ENCODE measurements around the gene FRYL.

The FRYL gene

DNA sequence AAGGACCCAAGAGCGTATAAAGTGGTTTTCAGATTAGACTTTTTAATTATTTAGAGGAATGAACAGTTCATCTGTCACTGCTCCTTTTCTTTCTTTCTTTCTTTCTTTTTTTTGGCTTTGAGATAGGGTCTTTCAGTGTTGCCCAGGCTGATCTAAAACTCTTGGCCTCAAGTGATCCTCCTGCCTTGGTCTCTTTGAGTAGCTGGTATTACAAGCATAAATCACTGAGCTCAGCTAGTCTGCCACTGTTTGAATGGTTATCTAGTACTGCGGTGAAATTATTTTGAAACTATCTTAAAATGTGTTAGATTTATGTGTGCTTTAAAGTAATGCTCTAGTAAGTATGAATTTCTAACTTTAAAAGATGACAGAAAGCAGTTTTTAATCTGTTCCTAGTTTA is 6.5 kb upstream of the FRYL start:
- peaks cover 1% of the 10 kb centered on the region for H3K4me1 ChIP-seq (ENCODE audit: insufficient read depth, low read length, severe bottlenecking)
- no peak overlapping the region for H3K4me3 ChIP-seq (ENCODE audit: low read depth, low read length, poor library complexity, severe bottlenecking)
- H3K79me2 ChIP-seq (ENCODE audit: insufficient read depth, low read length): no peaks in the 10 kb centered on the region
- no peaks in the 10 kb centered on the region for H4K20me1 ChIP-seq (ENCODE audit: insufficient read depth, low read length)
- TF ChIP-seq, protein P1, sequence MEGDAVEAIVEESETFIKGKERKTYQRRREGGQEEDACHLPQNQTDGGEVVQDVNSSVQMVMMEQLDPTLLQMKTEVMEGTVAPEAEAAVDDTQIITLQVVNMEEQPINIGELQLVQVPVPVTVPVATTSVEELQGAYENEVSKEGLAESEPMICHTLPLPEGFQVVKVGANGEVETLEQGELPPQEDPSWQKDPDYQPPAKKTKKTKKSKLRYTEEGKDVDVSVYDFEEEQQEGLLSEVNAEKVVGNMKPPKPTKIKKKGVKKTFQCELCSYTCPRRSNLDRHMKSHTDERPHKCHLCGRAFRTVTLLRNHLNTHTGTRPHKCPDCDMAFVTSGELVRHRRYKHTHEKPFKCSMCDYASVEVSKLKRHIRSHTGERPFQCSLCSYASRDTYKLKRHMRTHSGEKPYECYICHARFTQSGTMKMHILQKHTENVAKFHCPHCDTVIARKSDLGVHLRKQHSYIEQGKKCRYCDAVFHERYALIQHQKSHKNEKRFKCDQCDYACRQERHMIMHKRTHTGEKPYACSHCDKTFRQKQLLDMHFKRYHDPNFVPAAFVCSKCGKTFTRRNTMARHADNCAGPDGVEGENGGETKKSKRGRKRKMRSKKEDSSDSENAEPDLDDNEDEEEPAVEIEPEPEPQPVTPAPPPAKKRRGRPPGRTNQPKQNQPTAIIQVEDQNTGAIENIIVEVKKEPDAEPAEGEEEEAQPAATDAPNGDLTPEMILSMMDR (IDR thresholded peaks at IDR 0.05; ENCODE audit: low read length): no peak
- TF ChIP-seq EZH2 (IDR thresholded peaks at IDR 0.05; ENCODE audit: borderline replicate concordance, low read length): no peak
- no peak overlapping the region for H3K4me2 ChIP-seq (ENCODE audit: low read length)
- H3K9ac ChIP-seq (ENCODE audit: low read length): no peak overlapping the region
- H3K9me3 ChIP-seq (ENCODE audit: low read length): no peaks in the 10 kb centered on the region
- no peaks in the 10 kb centered on the region for H3K27me3 ChIP-seq (ENCODE audit: insufficient read depth, low read length)
- no peak overlapping the region for H2AFZ ChIP-seq (ENCODE audit: low read length)
- H3K27ac ChIP-seq (ENCODE audit: low read depth, low read length, poor library complexity, severe bottlenecking): no peak overlapping the region
- H3K36me3 ChIP-seq (ENCODE audit: insufficient read depth, low read length): no peaks in the 10 kb centered on the region
- H3F3A ChIP-seq (ENCODE audit: insufficient read depth, low read length): peaks cover 3% of the 10 kb centered on the region; the same call in 1 of the 2 replicates
- no peaks in the 10 kb centered on the region for H3K9me2 ChIP-seq (ENCODE audit: low read depth, low read length)

DNA sequence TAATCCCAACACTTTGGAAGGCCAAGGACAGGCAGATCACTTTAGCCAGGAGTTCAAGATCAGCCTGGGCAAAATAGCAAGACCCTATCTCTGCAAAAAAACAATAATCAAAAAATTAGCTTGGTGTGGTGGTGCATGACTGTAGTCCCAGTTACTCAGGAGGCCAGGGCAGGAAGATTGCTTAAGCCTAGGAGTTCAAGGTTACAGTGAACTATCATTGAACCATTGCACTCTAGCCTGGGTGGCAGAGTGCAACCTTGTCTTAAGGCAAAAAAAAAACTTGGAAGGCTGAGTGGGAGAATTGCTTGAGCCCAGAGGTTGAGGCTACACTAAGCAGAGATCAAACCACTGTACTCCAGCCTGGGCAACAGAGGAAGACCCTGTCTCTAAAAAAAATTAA is 5.2 kb upstream of the FRYL start:
- Histone ChIP-seq H3K27me3 (ENCODE audit: insufficient read depth, low read length) (no peaks in the 10 kb centered on the region), H2AFZ (ENCODE audit: low read length) (no peak overlapping the region), H3K27ac (ENCODE audit: low read depth, low read length, poor library complexity, severe bottlenecking) (no peak overlapping the region), H3F3A (ENCODE audit: insufficient read depth, low read length) (peaks cover 7% of the 10 kb centered on the region; the same call in 1 of the 2 replicates), H3K9me3 (ENCODE audit: low read length) (no peaks in the 10 kb centered on the region), H3K4me3 (ENCODE audit: low read depth, low read length, poor library complexity, severe bottlenecking) (no peak overlapping the region), H3K9me2 (ENCODE audit: low read depth, low read length) (no peaks in the 10 kb centered on the region), H4K20me1 (ENCODE audit: insufficient read depth, low read length) (no peaks in the 10 kb centered on the region), H3K4me2 (ENCODE audit: low read length) (no peak overlapping the region), H3K9ac (ENCODE audit: low read length) (no peak overlapping the region), H3K79me2 (ENCODE audit: insufficient read depth, low read length) (no peaks in the 10 kb centered on the region), H3K36me3 (ENCODE audit: insufficient read depth, low read length) (no peaks in the 10 kb centered on the region), H3K4me1 (ENCODE audit: insufficient read depth, low read length, severe bottlenecking) (peaks cover 12% of the 10 kb centered on the region)
- no peak for TF ChIP-seq EZH2 (IDR thresholded peaks at IDR 0.05; ENCODE audit: borderline replicate concordance, low read length)
- TF ChIP-seq, protein P1 (IDR thresholded peaks at IDR 0.05; ENCODE audit: low read length): no peak

DNA sequence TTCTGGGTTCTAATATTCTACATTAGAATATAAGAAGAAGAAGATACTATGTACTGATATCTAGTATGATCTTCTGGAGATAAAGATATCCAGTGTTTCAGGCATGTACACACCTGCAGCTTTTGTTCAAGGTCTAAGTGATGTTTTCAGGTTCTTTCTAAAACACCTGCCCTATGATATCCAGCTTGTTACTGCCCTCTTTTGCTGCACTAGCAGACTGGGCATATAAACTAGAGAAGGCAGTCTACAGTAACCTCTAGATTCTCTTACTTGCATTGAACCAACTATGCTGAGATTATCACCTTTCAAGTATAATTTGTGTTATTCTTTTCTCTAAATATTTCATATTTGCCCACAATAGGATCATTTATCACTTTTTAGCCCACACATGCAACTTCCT is 1.9 kb upstream of the FRYL start:
- H3F3A ChIP-seq (ENCODE audit: insufficient read depth, low read length): peaks cover 7% of the 10 kb centered on the region; the same call in 1 of the 2 replicates
- H3K4me1 ChIP-seq (ENCODE audit: insufficient read depth, low read length, severe bottlenecking): peaks cover 28% of the 10 kb centered on the region
- H3K36me3 ChIP-seq (ENCODE audit: insufficient read depth, low read length): no peaks in the 10 kb centered on the region; the same call in 1 of the 2 replicates
- peaks cover 22% of the 10 kb centered on the region for H3K79me2 ChIP-seq (ENCODE audit: insufficient read depth, low read length)
- H3K27ac ChIP-seq (ENCODE audit: low read depth, low read length, poor library complexity, severe bottlenecking): no peak overlapping the region
- no peaks in the 10 kb centered on the region for H3K9me2 ChIP-seq (ENCODE audit: low read depth, low read length)
- H3K9me3 ChIP-seq (ENCODE audit: low read length): no peaks in the 10 kb centered on the region
- no peaks in the 10 kb centered on the region for H4K20me1 ChIP-seq (ENCODE audit: insufficient read depth, low read length)
- no peak overlapping the region for H3K9ac ChIP-seq (ENCODE audit: low read length)
- no peak overlapping the region for H3K4me2 ChIP-seq (ENCODE audit: low read length)
- H3K4me3 ChIP-seq (ENCODE audit: low read depth, low read length, poor library complexity, severe bottlenecking): no peak overlapping the region
- no peaks in the 10 kb centered on the region for H3K27me3 ChIP-seq (ENCODE audit: insufficient read depth, low read length)
- TF ChIP-seq, protein P1 (IDR thresholded peaks at IDR 0.05; ENCODE audit: low read length): peak; percentile 21; the same call in 1 of the 2 replicates
- no peak for TF ChIP-seq EZH2 (IDR thresholded peaks at IDR 0.05; ENCODE audit: borderline replicate concordance, low read length)
- H2AFZ ChIP-seq (ENCODE audit: low read length): no peak overlapping the region

Data from OCI-LY1 (cell line).